HepG2 (cell line): ENCODE data around the gene KATNAL2. TPM values are rescaled to one million over a fixed set of nuclear protein-coding genes. Genes with fewer than 3 reads are reported as not detected.

Experiments
- FOXK2 ChIP-seq: fragments of 450-650 bp; IDR thresholded peaks from 2 replicates; pipeline ENCODE4 v1.6.1; 2016
- GATAD1 ChIP-seq: IDR thresholded peaks from 2 replicates; pipeline ENCODE4 v1.6.1; 2016; ENCODE audit warnings: missing genetic modification reagents, missing compliant biosample characterization
- NCOA1 ChIP-seq: sonication (generic); formaldehyde crosslinking; IDR thresholded peaks from 2 replicates; pipeline ENCODE4 v1.9.0; 2021; ENCODE audit warnings: missing genetic modification reagents
- POLR2A ChIP-seq, 2 experiments: IDR thresholded peaks; 2 replicates each; pipeline ENCODE4 v1.6.1; 2011; ENCODE audit warnings: low read depth in 2 of 2, low read length in 2 of 2, mild to moderate bottlenecking in 1 of 2, moderate library complexity in 1 of 2; ENCODE audit not compliant: insufficient read depth in 1 of 2
- SMC3 ChIP-seq: IDR thresholded peaks from 2 replicates; pipeline ENCODE4 v1.6.1; 2011; ENCODE audit warnings: low read length, improper control_type of control experiment
- ZNF143 ChIP-seq: sonication (generic); formaldehyde crosslinking; IDR thresholded peaks from 2 replicates; pipeline ENCODE4 v1.4.0; 2020; ENCODE audit warnings: missing genetic modification reagents
- ZNF253 ChIP-seq: sonication (generic); formaldehyde crosslinking; IDR thresholded peaks from 2 replicates; pipeline ENCODE4 v1.8.0; 2022; ENCODE audit warnings: mild to moderate bottlenecking, missing genetic modification reagents, borderline replicate concordance
- ZNF460 ChIP-seq: sonication (generic); formaldehyde crosslinking; IDR thresholded peaks from 2 replicates; pipeline ENCODE4 v1.5.1; 2020; ENCODE audit warnings: missing genetic modification reagents, mild to moderate bottlenecking, borderline replicate concordance
- ZNF546 ChIP-seq: sonication (generic); formaldehyde crosslinking; conservative IDR thresholded peaks from 2 replicates; pipeline ENCODE4 v1.8.1; 2023; ENCODE audit warnings: mild to moderate bottlenecking, missing genetic modification reagents
- ZNF773 ChIP-seq: sonication (generic); formaldehyde crosslinking; IDR thresholded peaks from 2 replicates; pipeline ENCODE4 v1.4.0; 2020; ENCODE audit warnings: missing genetic modification reagents, borderline replicate concordance
- ZNF879 ChIP-seq: sonication (generic); formaldehyde crosslinking; IDR thresholded peaks from 2 replicates; pipeline ENCODE4 v1.8.1; 2023; ENCODE audit warnings: missing genetic modification reagents
- polyA plus RNA-seq, 8 experiments: library from polyadenylated mRNA; depleted of rRNA in 3 of 8; stranded (reverse) in 7 of 8; unstranded in 1 of 8; fragments of >200 nt; fragmentation: Illumina TruSeq in 4 of 8; extraction: Trizol in 4 of 8; gene quantifications; 2 replicates each; pipeline versions ENCODE4 v1.2.1 to v1.2.3, GENCODE V29; 2011 to 2016; ENCODE audit warnings: low read depth in 4 of 8, missing spikeins in 1 of 8, mixed read lengths in 1 of 8; ENCODE audit not compliant: insufficient read depth in 1 of 8
- total RNA-seq, 5 experiments: library from RNA; depleted of rRNA; stranded (reverse); fragments of >200 nt; fragmentation: Illumina TruSeq; extraction: Trizol; gene quantifications; 2 replicates each; pipeline ENCODE4 v1.2.3, GENCODE V29; 2016; ENCODE audit warnings: low read depth in 1 of 5
- TF ChIP-seq, protein P1 (sequence below): sonication (generic); formaldehyde crosslinking; IDR thresholded peaks from 2 replicates; pipeline ENCODE4 v1.5.0; 2020; ENCODE audit warnings: mild to moderate bottlenecking, missing genetic modification reagents, borderline replicate concordance
- TF ChIP-seq, protein P2 (sequence below): sonication (generic); formaldehyde crosslinking; IDR thresholded peaks from 2 replicates; pipeline ENCODE4 v1.5.0; 2020; ENCODE audit warnings: mild to moderate bottlenecking, missing genetic modification reagents, moderate library complexity
- TF ChIP-seq, protein P3 (sequence below): sonication (generic); formaldehyde crosslinking; IDR thresholded peaks from 2 replicates; pipeline ENCODE4 v1.5.0; 2020; ENCODE audit warnings: mild to moderate bottlenecking, missing genetic modification reagents
- TF ChIP-seq, protein P4 (sequence below): sonication (generic); formaldehyde crosslinking; IDR thresholded peaks from 2 replicates; pipeline ENCODE4 v1.8.1; 2023; ENCODE audit warnings: mild to moderate bottlenecking, inconsistent platforms, moderate library complexity, missing genetic modification reagents, borderline replicate concordance
- TF ChIP-seq, protein P5 (sequence below): sonication (generic); formaldehyde crosslinking; IDR thresholded peaks from 2 replicates; pipeline ENCODE4 v1.8.1; 2022; ENCODE audit warnings: low read depth, mild to moderate bottlenecking, missing genetic modification reagents
- TF ChIP-seq, protein P6 (sequence below): sonication (generic); formaldehyde crosslinking; conservative IDR thresholded peaks from 2 replicates; pipeline ENCODE4 v1.4.0; 2020; ENCODE audit warnings: missing genetic modification reagents
- TF ChIP-seq, protein P7 (sequence below): IDR thresholded peaks from 2 replicates; pipeline ENCODE4 v1.6.1; 2018; ENCODE audit warnings: missing genetic modification reagents, mild to moderate bottlenecking, missing compliant biosample characterization

KATNAL2 gene
- total and polyA plus RNA-seq, 2 of the 13 experiments (the other 11 are each of a cell fraction or from before 2014, with no cell fraction given): not detected

DNA sequence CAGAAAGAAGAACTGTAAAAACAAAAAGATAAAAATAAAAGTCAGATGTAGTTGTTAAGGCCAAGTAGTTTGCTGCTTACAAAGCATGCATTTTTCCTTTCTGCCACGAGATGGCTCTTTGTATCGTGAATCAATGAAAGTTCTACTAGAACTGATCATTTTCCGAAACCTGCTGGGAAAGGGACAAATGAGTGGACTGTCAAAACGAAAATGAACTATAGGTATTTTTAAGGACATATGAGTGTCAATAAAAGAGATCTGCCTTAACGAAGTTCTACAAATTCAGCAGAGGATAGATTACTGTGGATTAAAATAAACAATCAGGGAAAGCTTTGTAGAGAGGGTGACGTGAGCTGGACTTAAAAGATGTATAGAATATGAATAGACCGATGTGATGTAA is 133.1 kb downstream of the KATNAL2 start (continued):
- TF ChIP-seq, protein P1, sequence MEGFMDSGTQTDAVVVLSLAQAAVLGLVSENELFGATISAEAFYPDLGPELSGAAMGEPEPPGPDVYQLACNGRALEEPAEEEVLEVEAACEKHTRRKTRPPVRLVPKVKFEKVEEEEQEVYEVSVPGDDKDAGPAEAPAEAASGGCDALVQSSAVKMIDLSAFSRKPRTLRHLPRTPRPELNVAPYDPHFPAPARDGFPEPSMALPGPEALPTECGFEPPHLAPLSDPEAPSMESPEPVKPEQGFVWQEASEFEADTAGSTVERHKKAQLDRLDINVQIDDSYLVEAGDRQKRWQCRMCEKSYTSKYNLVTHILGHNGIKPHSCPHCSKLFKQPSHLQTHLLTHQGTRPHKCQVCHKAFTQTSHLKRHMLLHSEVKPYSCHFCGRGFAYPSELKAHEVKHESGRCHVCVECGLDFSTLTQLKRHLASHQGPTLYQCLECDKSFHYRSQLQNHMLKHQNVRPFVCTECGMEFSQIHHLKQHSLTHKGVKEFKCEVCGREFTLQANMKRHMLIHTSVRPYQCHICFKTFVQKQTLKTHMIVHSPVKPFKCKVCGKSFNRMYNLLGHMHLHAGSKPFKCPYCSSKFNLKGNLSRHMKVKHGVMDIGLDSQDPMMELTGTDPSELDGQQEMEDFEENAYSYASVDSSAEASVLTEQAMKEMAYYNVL: no peak
- TF ChIP-seq NCOA1: no peak
- TF ChIP-seq, protein P2, sequence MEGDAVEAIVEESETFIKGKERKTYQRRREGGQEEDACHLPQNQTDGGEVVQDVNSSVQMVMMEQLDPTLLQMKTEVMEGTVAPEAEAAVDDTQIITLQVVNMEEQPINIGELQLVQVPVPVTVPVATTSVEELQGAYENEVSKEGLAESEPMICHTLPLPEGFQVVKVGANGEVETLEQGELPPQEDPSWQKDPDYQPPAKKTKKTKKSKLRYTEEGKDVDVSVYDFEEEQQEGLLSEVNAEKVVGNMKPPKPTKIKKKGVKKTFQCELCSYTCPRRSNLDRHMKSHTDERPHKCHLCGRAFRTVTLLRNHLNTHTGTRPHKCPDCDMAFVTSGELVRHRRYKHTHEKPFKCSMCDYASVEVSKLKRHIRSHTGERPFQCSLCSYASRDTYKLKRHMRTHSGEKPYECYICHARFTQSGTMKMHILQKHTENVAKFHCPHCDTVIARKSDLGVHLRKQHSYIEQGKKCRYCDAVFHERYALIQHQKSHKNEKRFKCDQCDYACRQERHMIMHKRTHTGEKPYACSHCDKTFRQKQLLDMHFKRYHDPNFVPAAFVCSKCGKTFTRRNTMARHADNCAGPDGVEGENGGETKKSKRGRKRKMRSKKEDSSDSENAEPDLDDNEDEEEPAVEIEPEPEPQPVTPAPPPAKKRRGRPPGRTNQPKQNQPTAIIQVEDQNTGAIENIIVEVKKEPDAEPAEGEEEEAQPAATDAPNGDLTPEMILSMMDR: peak; percentile 76
- no peak for TF ChIP-seq ZNF879 (CRISPR knock-in tag)
- TF ChIP-seq, protein P3, sequence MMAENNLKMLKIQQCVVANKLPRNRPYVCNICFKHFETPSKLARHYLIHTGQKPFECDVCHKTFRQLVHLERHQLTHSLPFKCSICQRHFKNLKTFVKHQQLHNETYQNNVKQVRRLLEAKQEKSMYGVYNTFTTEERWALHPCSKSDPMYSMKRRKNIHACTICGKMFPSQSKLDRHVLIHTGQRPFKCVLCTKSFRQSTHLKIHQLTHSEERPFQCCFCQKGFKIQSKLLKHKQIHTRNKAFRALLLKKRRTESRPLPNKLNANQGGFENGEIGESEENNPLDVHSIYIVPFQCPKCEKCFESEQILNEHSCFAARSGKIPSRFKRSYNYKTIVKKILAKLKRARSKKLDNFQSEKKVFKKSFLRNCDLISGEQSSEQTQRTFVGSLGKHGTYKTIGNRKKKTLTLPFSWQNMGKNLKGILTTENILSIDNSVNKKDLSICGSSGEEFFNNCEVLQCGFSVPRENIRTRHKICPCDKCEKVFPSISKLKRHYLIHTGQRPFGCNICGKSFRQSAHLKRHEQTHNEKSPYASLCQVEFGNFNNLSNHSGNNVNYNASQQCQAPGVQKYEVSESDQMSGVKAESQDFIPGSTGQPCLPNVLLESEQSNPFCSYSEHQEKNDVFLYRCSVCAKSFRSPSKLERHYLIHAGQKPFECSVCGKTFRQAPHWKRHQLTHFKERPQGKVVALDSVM (CRISPR knock-in tag): no peak
- TF ChIP-seq FOXK2: no peak
- TF ChIP-seq, protein P4, sequence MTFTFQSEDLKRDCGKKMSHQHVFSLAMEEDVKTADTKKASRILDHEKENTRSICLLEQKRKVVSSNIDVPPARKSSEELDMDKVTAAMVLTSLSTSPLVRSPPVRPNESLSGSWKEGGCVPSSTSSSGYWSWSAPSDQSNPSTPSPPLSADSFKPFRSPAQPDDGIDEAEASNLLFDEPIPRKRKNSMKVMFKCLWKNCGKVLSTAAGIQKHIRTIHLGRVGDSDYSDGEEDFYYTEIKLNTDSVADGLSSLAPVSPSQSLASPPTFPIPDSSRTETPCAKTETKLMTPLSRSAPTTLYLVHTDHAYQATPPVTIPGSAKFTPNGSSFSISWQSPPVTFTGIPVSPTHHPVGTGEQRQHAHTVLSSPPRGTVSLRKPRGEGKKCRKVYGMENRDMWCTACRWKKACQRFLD (CRISPR knock-in tag): no peak
- no peak for TF ChIP-seq GATAD1 (CRISPR knock-in tag)
- TF ChIP-seq ZNF143 (CRISPR knock-in tag): no peak
- TF ChIP-seq, protein P5, sequence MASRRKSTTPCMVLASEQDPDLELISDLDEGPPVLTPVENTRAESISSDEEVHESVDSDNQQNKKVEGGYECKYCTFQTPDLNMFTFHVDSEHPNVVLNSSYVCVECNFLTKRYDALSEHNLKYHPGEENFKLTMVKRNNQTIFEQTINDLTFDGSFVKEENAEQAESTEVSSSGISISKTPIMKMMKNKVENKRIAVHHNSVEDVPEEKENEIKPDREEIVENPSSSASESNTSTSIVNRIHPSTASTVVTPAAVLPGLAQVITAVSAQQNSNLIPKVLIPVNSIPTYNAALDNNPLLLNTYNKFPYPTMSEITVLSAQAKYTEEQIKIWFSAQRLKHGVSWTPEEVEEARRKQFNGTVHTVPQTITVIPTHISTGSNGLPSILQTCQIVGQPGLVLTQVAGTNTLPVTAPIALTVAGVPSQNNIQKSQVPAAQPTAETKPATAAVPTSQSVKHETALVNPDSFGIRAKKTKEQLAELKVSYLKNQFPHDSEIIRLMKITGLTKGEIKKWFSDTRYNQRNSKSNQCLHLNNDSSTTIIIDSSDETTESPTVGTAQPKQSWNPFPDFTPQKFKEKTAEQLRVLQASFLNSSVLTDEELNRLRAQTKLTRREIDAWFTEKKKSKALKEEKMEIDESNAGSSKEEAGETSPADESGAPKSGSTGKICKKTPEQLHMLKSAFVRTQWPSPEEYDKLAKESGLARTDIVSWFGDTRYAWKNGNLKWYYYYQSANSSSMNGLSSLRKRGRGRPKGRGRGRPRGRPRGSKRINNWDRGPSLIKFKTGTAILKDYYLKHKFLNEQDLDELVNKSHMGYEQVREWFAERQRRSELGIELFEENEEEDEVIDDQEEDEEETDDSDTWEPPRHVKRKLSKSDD (CRISPR knock-in tag): no peak
- TF ChIP-seq SMC3: peak; percentile 59; the same call in 1 of the 2 replicates
- no peak for TF ChIP-seq ZNF253 (CRISPR knock-in tag)
- no peak for TF ChIP-seq ZNF460 (CRISPR knock-in tag)
- TF ChIP-seq POLR2A (IDR thresholded peaks at IDR 0.05; ENCODE audit: insufficient read depth in 1 of 2, low read depth in 2 of 2, low read length in 2 of 2): no peak
- no peak for TF ChIP-seq ZNF773 (CRISPR knock-in tag)
- TF ChIP-seq ZNF546: no peak
- TF ChIP-seq, protein P6, sequence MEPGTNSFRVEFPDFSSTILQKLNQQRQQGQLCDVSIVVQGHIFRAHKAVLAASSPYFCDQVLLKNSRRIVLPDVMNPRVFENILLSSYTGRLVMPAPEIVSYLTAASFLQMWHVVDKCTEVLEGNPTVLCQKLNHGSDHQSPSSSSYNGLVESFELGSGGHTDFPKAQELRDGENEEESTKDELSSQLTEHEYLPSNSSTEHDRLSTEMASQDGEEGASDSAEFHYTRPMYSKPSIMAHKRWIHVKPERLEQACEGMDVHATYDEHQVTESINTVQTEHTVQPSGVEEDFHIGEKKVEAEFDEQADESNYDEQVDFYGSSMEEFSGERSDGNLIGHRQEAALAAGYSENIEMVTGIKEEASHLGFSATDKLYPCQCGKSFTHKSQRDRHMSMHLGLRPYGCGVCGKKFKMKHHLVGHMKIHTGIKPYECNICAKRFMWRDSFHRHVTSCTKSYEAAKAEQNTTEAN (CRISPR knock-in tag): no peak
- TF ChIP-seq, protein P7, sequence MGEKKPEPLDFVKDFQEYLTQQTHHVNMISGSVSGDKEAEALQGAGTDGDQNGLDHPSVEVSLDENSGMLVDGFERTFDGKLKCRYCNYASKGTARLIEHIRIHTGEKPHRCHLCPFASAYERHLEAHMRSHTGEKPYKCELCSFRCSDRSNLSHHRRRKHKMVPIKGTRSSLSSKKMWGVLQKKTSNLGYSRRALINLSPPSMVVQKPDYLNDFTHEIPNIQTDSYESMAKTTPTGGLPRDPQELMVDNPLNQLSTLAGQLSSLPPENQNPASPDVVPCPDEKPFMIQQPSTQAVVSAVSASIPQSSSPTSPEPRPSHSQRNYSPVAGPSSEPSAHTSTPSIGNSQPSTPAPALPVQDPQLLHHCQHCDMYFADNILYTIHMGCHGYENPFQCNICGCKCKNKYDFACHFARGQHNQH (CRISPR knock-in tag): no peak
